Measurements from ENCODE around the gene DPP7.

DPP7 gene

DNA sequence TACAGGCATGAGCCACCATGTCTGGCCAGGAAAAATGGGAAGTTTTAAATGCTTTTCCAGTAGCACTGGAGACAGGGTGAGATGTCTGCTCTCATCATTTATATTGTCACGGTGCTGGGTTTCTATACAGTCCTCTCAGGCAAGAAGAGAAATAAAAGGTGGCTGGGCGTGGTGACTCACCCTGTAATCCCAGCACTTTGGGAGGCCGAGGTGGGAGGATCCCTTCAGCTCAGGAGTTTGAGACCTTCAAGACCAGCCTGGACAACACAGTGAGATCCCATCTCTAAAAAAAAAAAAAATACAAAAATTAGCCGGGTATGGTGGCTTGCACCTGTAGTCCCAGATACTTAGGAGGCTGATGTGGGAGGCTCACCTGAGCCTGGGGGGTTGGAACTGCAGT, 19.7 kb upstream of the DPP7 start:
- TF ChIP-seq, protein P1, sequence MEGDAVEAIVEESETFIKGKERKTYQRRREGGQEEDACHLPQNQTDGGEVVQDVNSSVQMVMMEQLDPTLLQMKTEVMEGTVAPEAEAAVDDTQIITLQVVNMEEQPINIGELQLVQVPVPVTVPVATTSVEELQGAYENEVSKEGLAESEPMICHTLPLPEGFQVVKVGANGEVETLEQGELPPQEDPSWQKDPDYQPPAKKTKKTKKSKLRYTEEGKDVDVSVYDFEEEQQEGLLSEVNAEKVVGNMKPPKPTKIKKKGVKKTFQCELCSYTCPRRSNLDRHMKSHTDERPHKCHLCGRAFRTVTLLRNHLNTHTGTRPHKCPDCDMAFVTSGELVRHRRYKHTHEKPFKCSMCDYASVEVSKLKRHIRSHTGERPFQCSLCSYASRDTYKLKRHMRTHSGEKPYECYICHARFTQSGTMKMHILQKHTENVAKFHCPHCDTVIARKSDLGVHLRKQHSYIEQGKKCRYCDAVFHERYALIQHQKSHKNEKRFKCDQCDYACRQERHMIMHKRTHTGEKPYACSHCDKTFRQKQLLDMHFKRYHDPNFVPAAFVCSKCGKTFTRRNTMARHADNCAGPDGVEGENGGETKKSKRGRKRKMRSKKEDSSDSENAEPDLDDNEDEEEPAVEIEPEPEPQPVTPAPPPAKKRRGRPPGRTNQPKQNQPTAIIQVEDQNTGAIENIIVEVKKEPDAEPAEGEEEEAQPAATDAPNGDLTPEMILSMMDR (IDR thresholded peaks at IDR 0.05; ENCODE audit: borderline replicate concordance, insufficient read depth, low read depth, low read length), result no peak
- H3K4me3 ChIP-seq (ENCODE audit: low read depth, low read length), result no peak overlapping the region

DNA sequence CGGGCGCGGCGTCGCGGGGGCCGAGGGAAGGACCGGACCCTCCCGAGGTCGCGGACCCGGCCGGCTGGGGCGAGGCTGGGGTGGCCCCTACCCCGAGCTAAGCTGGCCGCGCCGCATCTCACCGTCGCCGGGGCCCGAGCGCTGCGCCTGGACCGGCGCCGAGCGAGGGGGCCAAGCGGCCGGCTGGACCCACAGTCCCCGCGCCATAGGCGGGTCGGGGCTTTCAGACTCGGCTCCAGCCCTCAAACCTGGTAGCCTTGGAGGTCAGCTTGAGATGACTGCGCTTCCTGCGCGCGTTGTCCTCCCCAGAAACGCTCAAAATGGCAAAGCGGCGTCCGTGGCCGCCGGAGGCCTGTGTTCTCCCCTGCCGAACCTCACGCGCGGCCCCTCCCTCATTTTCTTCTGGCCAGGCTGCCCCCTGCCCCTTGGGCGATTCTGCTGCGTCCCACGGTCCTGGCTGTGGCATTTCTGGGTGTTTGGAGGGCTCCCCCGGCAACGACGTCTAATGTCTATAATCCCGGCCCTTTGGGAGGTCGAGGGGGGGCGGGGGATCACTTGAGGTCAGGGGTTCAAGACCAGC, 15.7 kb upstream of the DPP7 start:
- H3K4me3 ChIP-seq (ENCODE audit: low read depth, low read length), result peak overlapping the region; percentile 85
- TF ChIP-seq, protein P1 (IDR thresholded peaks at IDR 0.05; ENCODE audit: borderline replicate concordance, insufficient read depth, low read depth, low read length), result no peak

DNA sequence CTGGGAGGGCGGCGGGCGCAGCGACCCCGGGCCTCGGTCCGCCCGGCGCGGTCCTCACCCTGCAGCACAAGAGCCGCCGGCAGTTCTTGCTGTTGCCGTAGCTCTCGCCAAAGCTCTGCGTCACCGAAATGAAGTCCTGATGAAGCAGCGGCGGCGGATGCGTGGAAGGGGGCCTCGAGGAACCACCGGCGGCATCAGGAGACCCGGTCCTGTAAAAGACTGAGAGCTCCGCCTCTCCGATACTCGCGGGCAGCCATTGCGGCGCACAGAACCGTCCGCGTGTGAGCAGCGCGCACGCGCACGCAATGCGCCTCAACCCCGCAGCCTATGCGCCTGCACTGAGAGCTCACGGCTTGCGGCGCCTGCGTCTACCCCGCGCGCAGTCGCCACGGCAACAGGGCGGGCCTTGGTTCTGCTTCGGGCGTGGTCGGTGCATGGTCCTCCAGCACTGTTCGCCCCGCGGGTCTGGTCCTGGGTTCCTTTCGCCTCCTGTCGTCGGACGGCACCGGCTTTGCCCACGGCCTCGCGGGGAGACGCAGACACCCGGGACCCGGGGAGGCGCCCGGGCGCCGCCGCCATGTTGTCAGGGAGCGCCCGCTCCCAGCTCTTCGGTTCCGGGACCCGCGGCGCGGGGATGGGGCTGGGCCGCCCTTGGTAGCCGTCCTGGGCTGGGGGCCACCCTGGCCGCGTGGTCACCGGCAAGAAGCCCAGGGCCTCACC, 15.1 kb upstream of the DPP7 start:
- TF ChIP-seq, protein P1 (IDR thresholded peaks at IDR 0.05; ENCODE audit: borderline replicate concordance, insufficient read depth, low read depth, low read length), result no peak
- H3K4me3 ChIP-seq (ENCODE audit: low read depth, low read length), result peak overlapping the region; percentile 85

DNA sequence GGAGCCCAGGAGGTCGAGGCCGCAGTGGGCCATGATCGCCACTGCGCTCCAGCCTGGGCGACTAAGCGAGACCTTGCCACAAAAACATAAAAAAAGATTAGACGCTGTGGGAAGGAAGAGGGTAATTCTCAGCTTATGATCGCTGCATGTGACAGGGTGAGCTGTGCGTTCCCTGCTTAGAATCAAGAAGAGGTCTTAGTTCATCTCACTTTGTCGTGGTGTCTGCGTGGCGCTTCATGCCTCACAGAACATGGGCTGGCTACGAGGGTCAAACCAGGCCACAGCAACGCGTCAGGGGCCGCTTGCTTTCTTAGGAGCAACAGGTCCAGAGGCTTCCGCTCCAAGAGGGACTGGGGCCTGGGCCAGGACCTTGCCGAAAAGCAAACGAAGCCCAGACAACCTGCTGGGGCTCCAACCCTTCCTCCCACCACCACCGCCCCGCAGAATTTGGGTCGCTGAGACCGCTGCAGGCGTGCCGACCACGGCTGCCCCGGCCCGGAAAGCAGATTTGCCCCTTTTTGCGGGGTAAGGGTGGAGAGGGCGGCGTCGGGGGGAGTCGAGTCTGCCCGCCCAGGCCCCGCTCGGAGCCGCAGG, 14.4 kb upstream of the DPP7 start:
- TF ChIP-seq, protein P1 (IDR thresholded peaks at IDR 0.05; ENCODE audit: borderline replicate concordance, insufficient read depth, low read depth, low read length), result no peak
- H3K4me3 ChIP-seq (ENCODE audit: low read depth, low read length), result peak overlapping the region; percentile 85

DNA sequence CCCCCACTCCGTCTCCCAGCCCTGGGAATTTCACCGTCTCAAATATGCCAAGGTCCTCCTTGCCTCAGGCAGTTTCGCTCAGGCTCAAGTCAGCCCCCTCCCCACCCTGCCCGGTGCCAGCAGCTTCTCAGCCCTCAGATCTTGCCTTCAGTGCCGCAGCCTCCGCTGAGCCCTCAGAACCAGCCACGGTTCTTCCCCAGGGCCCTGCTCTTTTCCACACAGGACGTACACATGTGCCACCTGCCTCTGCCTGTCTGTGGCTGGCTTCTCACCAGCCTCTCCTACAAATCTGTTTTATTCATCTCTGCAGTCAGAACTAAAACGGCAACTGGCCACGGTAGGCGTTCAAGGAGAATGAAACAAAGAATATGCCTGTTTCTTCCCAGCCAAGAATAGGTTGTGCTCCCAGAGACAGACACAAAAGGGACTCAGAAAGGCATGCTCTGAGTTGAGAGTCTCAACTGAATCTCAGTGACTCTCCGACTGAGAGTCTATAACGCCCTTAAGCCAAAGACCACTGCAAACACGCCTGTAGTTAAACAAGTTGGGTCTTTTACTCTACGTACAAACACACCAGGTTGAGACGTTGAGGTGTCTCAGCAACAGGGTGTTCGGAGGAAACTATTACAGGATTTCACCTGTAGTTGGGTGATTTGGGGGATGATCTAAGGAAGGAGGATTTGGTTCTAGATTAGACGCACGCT, 13.8 kb upstream of the DPP7 start:
- TF ChIP-seq, protein P1 (IDR thresholded peaks at IDR 0.05; ENCODE audit: borderline replicate concordance, insufficient read depth, low read depth, low read length), result no peak
- H3K4me3 ChIP-seq (ENCODE audit: low read depth, low read length), result peak overlapping the region; percentile 85

DNA sequence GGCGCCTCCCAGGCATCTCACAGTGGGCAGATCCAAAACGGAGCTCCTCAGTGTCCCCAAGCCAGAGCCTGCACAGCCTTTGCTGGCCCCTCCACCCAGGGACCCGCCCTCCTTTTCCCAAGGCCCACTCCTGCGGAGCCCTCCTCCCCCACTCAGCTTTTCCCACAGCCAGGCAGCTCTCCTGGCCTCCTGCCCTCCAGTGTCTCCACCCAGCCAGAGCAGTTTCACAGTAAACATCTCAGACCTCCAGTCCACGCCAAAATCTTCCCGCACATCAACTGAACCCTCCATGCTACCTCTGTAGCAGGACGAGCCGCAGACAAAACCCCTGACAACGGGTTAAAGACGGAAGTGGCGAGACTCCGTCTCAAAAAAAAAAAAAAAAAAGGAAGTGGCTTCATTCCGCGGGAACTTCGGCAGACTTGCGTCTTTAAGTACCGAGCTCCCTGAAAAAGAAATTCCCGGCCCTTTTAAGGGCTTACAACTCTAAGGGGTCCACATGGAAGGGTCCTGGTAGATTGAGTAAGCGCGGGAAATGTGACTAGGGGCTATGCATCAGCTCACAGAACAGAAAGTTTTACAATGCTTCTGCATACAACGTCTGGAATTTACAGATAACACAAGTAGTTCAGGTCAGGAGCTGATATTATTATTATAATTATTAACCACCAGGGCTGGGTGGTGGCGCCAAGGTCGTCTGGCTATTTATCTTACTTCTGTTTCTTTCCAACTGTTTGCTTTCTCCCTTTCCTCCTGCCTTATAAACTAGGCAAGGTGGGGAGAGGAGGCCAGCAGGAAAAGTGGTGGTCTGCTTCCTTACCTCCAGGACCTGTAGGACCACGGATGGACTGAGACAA, 13.0 kb upstream of the DPP7 start:
- H3K4me3 ChIP-seq (ENCODE audit: low read depth, low read length), result peak overlapping the region; percentile 85
- TF ChIP-seq, protein P1 (IDR thresholded peaks at IDR 0.05; ENCODE audit: borderline replicate concordance, insufficient read depth, low read depth, low read length), result no peak
